ENCODE results near the gene DRICH1. TPM values are rescaled to one million over a fixed set of nuclear protein-coding genes. Genes with fewer than 3 reads are reported as not detected.

Gene DRICH1, protein sequence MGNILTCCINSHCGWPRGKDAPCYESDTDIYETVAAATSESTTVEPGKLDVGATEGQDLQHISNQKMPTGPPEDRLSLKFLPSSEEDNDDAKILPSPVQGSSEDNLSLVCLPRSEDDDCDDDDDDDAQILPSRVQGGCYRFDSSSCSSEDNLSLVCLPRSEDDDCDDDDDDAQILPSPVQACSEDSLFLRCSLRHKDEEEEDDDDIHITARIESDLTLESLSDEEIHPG
- 0.17 TPM in 1 of 2 replicates, not detected in the other for total RNA-seq

GRCh38 chr22:23632178-23632577, at the start of gene DRICH1:
DRICH1 (minus strand) TSS chr22:23632321; CDS start chr22:23632023, 298 bp downstream.

DNA sequence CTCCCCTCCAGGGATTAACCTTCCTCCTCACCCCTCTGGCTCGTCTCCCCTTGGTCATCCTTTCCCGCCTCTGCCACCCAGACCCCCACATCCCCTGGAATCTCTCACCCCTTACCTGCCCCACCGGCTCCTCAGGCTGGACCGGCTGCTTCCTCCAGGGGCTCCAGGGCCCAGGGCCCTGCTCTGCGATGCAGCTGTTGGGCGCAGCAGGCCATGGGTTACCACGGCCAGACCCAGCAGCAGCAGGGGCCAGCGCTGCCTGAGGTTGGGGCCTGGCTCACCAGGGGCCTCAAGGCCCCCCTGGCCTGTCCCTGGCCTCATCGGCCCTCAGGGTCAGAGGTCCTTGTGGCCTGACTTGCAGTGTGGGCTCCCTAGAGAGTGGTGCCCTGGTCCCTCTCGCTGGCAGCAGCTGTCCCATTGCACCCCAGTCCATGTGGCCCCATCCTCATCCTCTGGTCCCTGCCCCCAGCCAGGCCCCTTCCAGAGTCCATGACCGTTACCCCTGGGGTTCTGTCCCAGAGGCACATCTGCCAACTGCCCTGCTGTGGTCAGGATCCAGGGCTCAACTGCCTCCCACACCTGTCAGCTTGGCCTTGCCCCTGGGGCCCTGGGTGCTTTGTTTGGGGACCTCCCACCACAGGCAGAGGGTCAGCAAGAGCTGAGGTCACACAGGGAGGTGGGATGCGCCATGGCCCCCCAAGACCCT, 52.1 kb downstream of the DRICH1 start, which contains the start of gene IGLL1:
IGLL1 (minus strand) TSS at position 421 of the 706 bp plus-strand sequence; CDS start at position 321, 100 bp downstream.

Other genes with a start within 250 kb of the DRICH1 start
- not detected in 2 replicates for gene IGLL1, start 52.0 kb downstream of the DRICH1 start, total RNA-seq
- gene RGL4, start 58.7 kb upstream of the DRICH1 start, total RNA-seq = under 0.01 TPM in 1 of 2 replicates, not detected in the other
- 1.6 and 2.0 TPM in 2 replicates for gene ZNF70, start 118.8 kb upstream of the DRICH1 start, total RNA-seq
- not detected in 2 replicates for gene VPREB3, start 122.1 kb upstream of the DRICH1 start, total RNA-seq
- 0.43 and 1.9 TPM in 2 replicates for gene C22orf15, start 130.7 kb upstream of the DRICH1 start, total RNA-seq
- gene CHCHD10, start 135.7 kb upstream of the DRICH1 start, total RNA-seq = 1.0 and 2.2 TPM in 2 replicates
- 5.0 and 12.5 TPM in 2 replicates for gene MMP11, start 140.5 kb upstream of the DRICH1 start, total RNA-seq
- gene SMARCB1, start 154.6 kb upstream of the DRICH1 start, total RNA-seq = 12.5 and 17.7 TPM in 2 replicates
- 0.16 and 0.43 TPM in 2 replicates for gene DERL3, start 206.7 kb upstream of the DRICH1 start, total RNA-seq
- 9.6 and 10.3 TPM in 2 replicates for gene SLC2A11, start 225.6 kb upstream of the DRICH1 start, total RNA-seq